ENCODE measurements around the gene TRPC4AP.
"Not testable (repeated sequence)": the region's sequence is repeated elsewhere in the genome, so short reads cannot be mapped to it uniquely, and the experiment has no call there.

TRPC4AP gene

GRCh38 chr20:35077341-35077740 lies 15.3 kb downstream of the TRPC4AP start:
- no peak overlapping the region for H3K4me3 ChIP-seq (ENCODE audit: control insufficient read depth, low read depth, low read length)
- TF ChIP-seq CTCF (IDR thresholded peaks at IDR 0.05; ENCODE audit: control insufficient read depth, insufficient read depth, low read depth, low read length, missing control alignments), result no peak
- no peak for DNase-seq (ENCODE audit: low read depth)

- not testable (repeated sequence) for DNase-seq (ENCODE audit: low read depth); H3K4me3 ChIP-seq (ENCODE audit: control insufficient read depth, low read depth, low read length)
These were observed 21.0 kb downstream of the TRPC4AP start for GRCh38 chr20:35071436-35072153.

GRCh38 chr20:35066194-35066593 lies 26.4 kb downstream of the TRPC4AP start:
- no peak for DNase-seq (ENCODE audit: low read depth)
- no peak for TF ChIP-seq CTCF (IDR thresholded peaks at IDR 0.05; ENCODE audit: control insufficient read depth, insufficient read depth, low read depth, low read length, missing control alignments)
- no peak overlapping the region for H3K4me3 ChIP-seq (ENCODE audit: control insufficient read depth, low read depth, low read length)

- no peak for DNase-seq (ENCODE audit: low read depth)
- no peak for TF ChIP-seq CTCF (IDR thresholded peaks at IDR 0.05; ENCODE audit: control insufficient read depth, insufficient read depth, low read depth, low read length, missing control alignments)
- H3K4me3 ChIP-seq (ENCODE audit: control insufficient read depth, low read depth, low read length), result no peak overlapping the region
These were observed 27.4 kb downstream of the TRPC4AP start for GRCh38 chr20:35065181-35065580.

GRCh38 chr20:35063168-35063567 lies 29.4 kb downstream of the TRPC4AP start:
- no peak overlapping the region for H3K4me3 ChIP-seq (ENCODE audit: control insufficient read depth, low read depth, low read length)
- TF ChIP-seq CTCF (IDR thresholded peaks at IDR 0.05; ENCODE audit: control insufficient read depth, insufficient read depth, low read depth, low read length, missing control alignments), result no peak

GRCh38 chr20:35062478-35062877 lies 30.1 kb downstream of the TRPC4AP start:
- no peak for TF ChIP-seq CTCF (IDR thresholded peaks at IDR 0.05; ENCODE audit: control insufficient read depth, insufficient read depth, low read depth, low read length, missing control alignments)
- no peak for DNase-seq (ENCODE audit: low read depth)
- H3K4me3 ChIP-seq (ENCODE audit: control insufficient read depth, low read depth, low read length), result no peak overlapping the region

More at GRCh38 chr20:35063168-35063567, 29.4 kb downstream of the TRPC4AP start:
- DNase-seq (ENCODE audit: low read depth), result no peak

GRCh38 chr20:35060168-35060567 lies 32.4 kb downstream of the TRPC4AP start:
- no peak overlapping the region for H3K4me3 ChIP-seq (ENCODE audit: control insufficient read depth, low read depth, low read length)
- TF ChIP-seq CTCF (IDR thresholded peaks at IDR 0.05; ENCODE audit: control insufficient read depth, insufficient read depth, low read depth, low read length, missing control alignments), result no peak
- no peak for DNase-seq (ENCODE audit: low read depth)
